ENCODE measurements around the gene CSTB. TPM values are rescaled to one million over a fixed set of nuclear protein-coding genes. Genes with fewer than 3 reads are reported as not detected.
A peak's percentile ranks its signal among the peaks of the same experiment; 100 is the strongest.

Gene CSTB
- total RNA-seq, 1 experiment from 2014 or later, result 40.7 TPM

DNA sequence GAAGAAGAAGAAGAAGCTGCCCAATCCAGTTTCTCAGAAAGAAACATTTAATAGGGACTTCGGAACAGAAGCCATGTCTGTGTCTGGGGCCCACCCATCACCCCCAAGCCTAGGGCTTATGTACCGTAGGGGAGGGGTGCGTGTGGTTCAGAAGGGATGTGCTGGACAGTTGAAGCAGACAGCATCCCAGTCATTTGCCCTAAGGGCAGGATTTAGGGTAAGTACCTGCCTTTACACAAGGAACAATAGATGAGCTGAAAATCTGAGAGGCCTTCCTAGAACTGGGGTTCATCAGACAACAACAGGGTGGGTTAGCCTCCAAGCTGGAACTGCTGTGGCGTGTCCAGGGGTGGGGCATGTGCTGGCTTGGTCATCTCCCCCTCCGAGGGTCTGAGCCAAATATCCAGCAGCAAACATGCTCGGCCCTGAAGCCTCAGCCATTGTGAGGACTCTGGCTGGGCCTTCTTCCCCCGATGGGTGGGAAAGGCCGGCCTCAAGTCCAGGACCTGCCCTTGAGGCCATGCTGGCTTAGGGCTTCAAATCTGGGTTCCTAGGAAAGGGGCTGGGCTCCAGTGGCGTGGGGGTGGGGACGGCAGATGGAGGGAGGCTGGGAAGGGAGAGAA is 12.1 kb downstream of the CSTB start:
- DNase-seq, result no peak
- Histone ChIP-seq H2BK12ac (ENCODE audit: insufficient read length, low read depth, low read length) (no peak overlapping the region), H2AK5ac (ENCODE audit: insufficient read length, low read length) (no peak overlapping the region), H4K91ac (ENCODE audit: insufficient read length, low read depth, low read length) (no peak overlapping the region), H2BK15ac (ENCODE audit: low read depth, low read length) (no peak overlapping the region), H3K18ac (ENCODE audit: insufficient read length, low read depth, low read length) (no peak overlapping the region), H2BK120ac (ENCODE audit: low read depth, low read length, poor library complexity, severe bottlenecking) (no peak overlapping the region), H3K27ac (ENCODE audit: insufficient read length, low read depth, low read length) (no peak overlapping the region), H2BK20ac (ENCODE audit: low read depth, low read length, poor library complexity, severe bottlenecking) (no peak overlapping the region), H3K9ac (ENCODE audit: extremely low read depth, insufficient read length, low read length) (no peak overlapping the region), H3K14ac (ENCODE audit: insufficient read depth, low read length) (peak overlapping the region; percentile 41; the same call in 1 of the 2 replicates), H4K5ac (ENCODE audit: insufficient read length, low read depth, low read length) (no peak overlapping the region), H2AFZ (ENCODE audit: low read length) (no peak overlapping the region), H3K23ac (ENCODE audit: insufficient read length, low read depth, low read length) (no peak overlapping the region), H3K23me2 (ENCODE audit: insufficient read length, low read depth, low read length, poor library complexity, severe bottlenecking) (no peaks in the 10 kb centered on the region), H3K4ac (ENCODE audit: low read depth, low read length) (no peak overlapping the region), H3K4me1 (ENCODE audit: insufficient read depth, low read length) (no peaks in the 10 kb centered on the region), H3K27me3 (ENCODE audit: insufficient read depth, low read length) (no peaks in the 10 kb centered on the region), H3K9me3 (ENCODE audit: control insufficient read depth, low read depth, low read length) (no peaks in the 10 kb centered on the region), H3K56ac (ENCODE audit: insufficient read length, low read depth, low read length) (no peak overlapping the region), H3T11ph (ENCODE audit: low read length) (no peak overlapping the region), H3K4me2 (ENCODE audit: insufficient read depth, insufficient read length, low read length) (no peak overlapping the region), H3K79me2 (ENCODE audit: insufficient read depth, low read length) (no peaks in the 10 kb centered on the region), H4K8ac (replicated peaks; ENCODE audit: insufficient read length, low read depth, low read length) (no peak overlapping the region), H3K79me1 (ENCODE audit: insufficient read depth, low read depth, low read length, poor library complexity, severe bottlenecking) (no peaks in the 10 kb centered on the region), H4K20me1 (ENCODE audit: control insufficient read depth, insufficient read depth, insufficient read length) (no peaks in the 10 kb centered on the region), H2BK5ac (ENCODE audit: insufficient read length, low read length) (no peak overlapping the region)
- peaks cover 0 to 3% of the 10 kb centered on the region in 2 experiments; a peak in 1 of 5 replicates for H3K9me3 Mint-ChIP-seq
- no peaks in the 10 kb centered on the region for H3K27me3 Mint-ChIP-seq (ENCODE audit: low read depth)
- H3K4me3 Mint-ChIP-seq, result no peak overlapping the region
- 0 out of 7 replicates have a peak overlapping the region, but pooled peaks of 1 of the 3 experiments have one; percentile 48 for H3K27ac Mint-ChIP-seq
- H3K4me1 Mint-ChIP-seq, result peaks cover 16 to 20% of the 10 kb centered on the region in 2 experiments
- TF ChIP-seq, protein P1, sequence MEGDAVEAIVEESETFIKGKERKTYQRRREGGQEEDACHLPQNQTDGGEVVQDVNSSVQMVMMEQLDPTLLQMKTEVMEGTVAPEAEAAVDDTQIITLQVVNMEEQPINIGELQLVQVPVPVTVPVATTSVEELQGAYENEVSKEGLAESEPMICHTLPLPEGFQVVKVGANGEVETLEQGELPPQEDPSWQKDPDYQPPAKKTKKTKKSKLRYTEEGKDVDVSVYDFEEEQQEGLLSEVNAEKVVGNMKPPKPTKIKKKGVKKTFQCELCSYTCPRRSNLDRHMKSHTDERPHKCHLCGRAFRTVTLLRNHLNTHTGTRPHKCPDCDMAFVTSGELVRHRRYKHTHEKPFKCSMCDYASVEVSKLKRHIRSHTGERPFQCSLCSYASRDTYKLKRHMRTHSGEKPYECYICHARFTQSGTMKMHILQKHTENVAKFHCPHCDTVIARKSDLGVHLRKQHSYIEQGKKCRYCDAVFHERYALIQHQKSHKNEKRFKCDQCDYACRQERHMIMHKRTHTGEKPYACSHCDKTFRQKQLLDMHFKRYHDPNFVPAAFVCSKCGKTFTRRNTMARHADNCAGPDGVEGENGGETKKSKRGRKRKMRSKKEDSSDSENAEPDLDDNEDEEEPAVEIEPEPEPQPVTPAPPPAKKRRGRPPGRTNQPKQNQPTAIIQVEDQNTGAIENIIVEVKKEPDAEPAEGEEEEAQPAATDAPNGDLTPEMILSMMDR (conservative IDR thresholded peaks at IDR 0.05), result no peak
- peaks cover 6 to 19% (median 14%) of the 10 kb centered on the region in 3 experiments for H3K36me3 Mint-ChIP-seq (ENCODE audit: insufficient read depth in 1 of 3, low read depth in 3 of 3)
- no CpG with 5 or more reads among the region's 10 CpGs for WGBS (ENCODE audit: extremely low coverage, insufficient read length, low lambda C conversion rate)
